CD4-positive, alpha-beta T cell (primary cell): Measurements from ENCODE around the gene ST14. TPM values are rescaled to one million over a fixed set of nuclear protein-coding genes. Genes with fewer than 3 reads are reported as not detected.

Experiments
- ATAC-seq: fragments of 200-7000 bp; cut with Tn5 transposase; one replicate; pipeline ENCODE4 v1.10.0; 2022; ENCODE audit warnings: mild to moderate bottlenecking; ENCODE audit not compliant: poor library complexity
- CTCF ChIA-PET: fragments of 350-600 bp; sonication (Branson Sonifier 250); formaldehyde crosslinking; loops from one replicate; lab custom pipeline; 2021; ENCODE audit warnings: antibody characterized with exemption, inconsistent platforms; lab: Charles Lee
- POLR2A ChIA-PET: fragments of 350-600 bp; sonication (Branson Sonifier 250); formaldehyde crosslinking; loops from one replicate; lab custom pipeline; 2021; ENCODE audit warnings: antibody characterized with exemption, inconsistent platforms; lab: Charles Lee
- DNase-seq, 14 experiments: peaks; one replicate each; pipeline ENCODE4 v3.0.0-alpha.2; 2013 to 2020; ENCODE audit warnings: mixed read lengths in 2 of 14
- H3K27ac ChIP-seq, 2 donors: one replicate each; pipeline versions ENCODE4 v1.5.1 to v1.7.0; 2013; ENCODE audit warnings: low read length in 2 of 2, low read depth in 1 of 2, mild to moderate bottlenecking in 1 of 2
- H3K27me3 ChIP-seq, 2 experiments: 1 replicate in 1 of 2; 2 replicates in 1 of 2; pipeline versions ENCODE4 v1.6.1 to v1.7.0; 2013; ENCODE audit warnings: low read length in 2 of 2, control low read depth in 1 of 2, mild to moderate bottlenecking in 1 of 2, moderate library complexity in 1 of 2; ENCODE audit not compliant: insufficient read depth in 2 of 2, control insufficient read depth in 1 of 2
- H3K36me3 ChIP-seq: one replicate; pipeline ENCODE4 v1.6.1; 2013; ENCODE audit warnings: low read length, control low read depth; ENCODE audit not compliant: insufficient read depth
- H3K4me1 ChIP-seq: one replicate; pipeline ENCODE4 v1.6.1; 2013; ENCODE audit warnings: low read length, control low read depth; ENCODE audit not compliant: insufficient read depth
- H3K4me3 ChIP-seq: one replicate; pipeline ENCODE4 v1.5.1; 2013; ENCODE audit warnings: mild to moderate bottlenecking, low read length, moderate library complexity
- H3K9me3 ChIP-seq, 2 experiments: 1 replicate in 1 of 2; 2 replicates in 1 of 2; pipeline versions ENCODE4 v1.6.1 to v1.7.0; 2013; ENCODE audit warnings: low read length in 2 of 2, mild to moderate bottlenecking in 2 of 2, control low read depth in 1 of 2, moderate library complexity in 1 of 2; ENCODE audit not compliant: control insufficient read depth in 1 of 2, insufficient read depth in 1 of 2
- H3K27ac Mint-ChIP-seq: one replicate; pipeline ENCODE4 v1.8.0; 2020; ENCODE audit warnings: mixed read lengths
- H3K27me3 Mint-ChIP-seq: one replicate; pipeline ENCODE4 v1.8.0; 2021; ENCODE audit warnings: mixed read lengths
- H3K36me3 Mint-ChIP-seq: one replicate; pipeline ENCODE4 v1.8.0; 2021; ENCODE audit warnings: low read depth, mixed read lengths
- H3K4me1 Mint-ChIP-seq: one replicate; pipeline ENCODE4 v1.8.0; 2021; ENCODE audit warnings: low read depth, mixed read lengths
- H3K4me3 Mint-ChIP-seq: one replicate; pipeline ENCODE4 v1.8.0; 2020; ENCODE audit warnings: mild to moderate bottlenecking, mixed read lengths
- H3K9me3 Mint-ChIP-seq: one replicate; pipeline ENCODE4 v1.8.0; 2020; ENCODE audit warnings: mixed read lengths
- CTCF ChIP-seq: fragments of 200-600 bp; IDR thresholded peaks from one replicate; pipeline ENCODE4 v1.8.0; 2022; ENCODE audit warnings: antibody characterized with exemption, mild to moderate bottlenecking
- intact Hi-C, 2 experiments: fragments of 100-400 bp; cut with DNase I in 1 of 2; cut with micrococcal nuclease in 1 of 2; formaldehyde crosslinking; loops; one replicate each; pipeline versions ENCODE4 v1.15.1 to v1.9.0; 2023 to 2025; cut with DNase I, micrococcal nuclease
- total RNA-seq, 174 experiments: library from RNA in 2 of 174; stranded (reverse) in 2 of 174; gene quantifications; one replicate each; pipeline ENCODE4 v1.2.3 and lab custom pipeline; 2021 to 2026

Gene ST14
- total RNA-seq, 2 experiments from 2014 or later = 0.25 to 0.31 TPM

- CTCF ChIA-PET = no interaction called here
- intact Hi-C loops = no loop called here
- H3K27me3 ChIP-seq = no peaks in the 10 kb centered on the region
- TF ChIP-seq CTCF = no peak
- H3K27ac ChIP-seq = no peak overlapping the region
- POLR2A ChIA-PET = no interaction called here
- no peaks in the 10 kb centered on the region for H3K4me1 ChIP-seq
- H3K4me3 ChIP-seq = no peak overlapping the region
- ATAC-seq (no peak), DNase-seq (no peak)
- Mint-ChIP-seq H3K4me3 (no peak overlapping the region), H3K27ac (no peak overlapping the region), H3K27me3 (no peaks in the 10 kb centered on the region), H3K4me1 (no peaks in the 10 kb centered on the region), H3K36me3 (no peaks in the 10 kb centered on the region), H3K9me3 (no peaks in the 10 kb centered on the region)
- no peaks in the 10 kb centered on the region for H3K36me3 ChIP-seq
- H3K9me3 ChIP-seq = no peaks in the 10 kb centered on the region
These were observed 34.9 kb downstream of the ST14 start for GRCh38 chr11:130194241-130195023.

- intact Hi-C loops = no loop called here
- TF ChIP-seq CTCF = no peak
- ATAC-seq (no peak), DNase-seq (no peak)
- Mint-ChIP-seq H3K27me3 (no peaks in the 10 kb centered on the region), H3K27ac (no peak overlapping the region), H3K4me3 (no peak overlapping the region), H3K4me1 (no peaks in the 10 kb centered on the region), H3K36me3 (no peaks in the 10 kb centered on the region), H3K9me3 (no peaks in the 10 kb centered on the region)
- POLR2A ChIA-PET = interaction anchor here (0.5 kb wide), 1 partner anchor 495 kb away, joined by 3 read pairs; no protein-coding TSS in a partner anchor
- Histone ChIP-seq H3K27me3 (no peaks in the 10 kb centered on the region), H3K27ac (no peak overlapping the region), H3K36me3 (no peaks in the 10 kb centered on the region), H3K9me3 (no peaks in the 10 kb centered on the region), H3K4me3 (no peak overlapping the region), H3K4me1 (no peaks in the 10 kb centered on the region)
- CTCF ChIA-PET = no interaction called here
These were observed 37.9 kb downstream of the ST14 start for GRCh38 chr11:130197386-130198035.

- H3K27me3 ChIP-seq = no peaks in the 10 kb centered on the region
- DNase-seq (no peak), ATAC-seq (no peak)
- no peak for TF ChIP-seq CTCF
- ChIA-PET POLR2A (no interaction called here), CTCF (no interaction called here)
- no peaks in the 10 kb centered on the region for H3K9me3 ChIP-seq
- no peaks in the 10 kb centered on the region for H3K27me3 Mint-ChIP-seq
- intact Hi-C loops = no loop called here
- H3K4me1 ChIP-seq = no peaks in the 10 kb centered on the region
- no peak overlapping the region for H3K4me3 ChIP-seq
- no peak overlapping the region for H3K27ac ChIP-seq
- H3K36me3 ChIP-seq = no peaks in the 10 kb centered on the region
- no peaks in the 10 kb centered on the region for H3K36me3 Mint-ChIP-seq
- H3K4me1 Mint-ChIP-seq = no peaks in the 10 kb centered on the region
- H3K27ac Mint-ChIP-seq = no peak overlapping the region
- no peak overlapping the region for H3K4me3 Mint-ChIP-seq
- H3K9me3 Mint-ChIP-seq = no peaks in the 10 kb centered on the region
These were observed 38.7 kb downstream of the ST14 start for GRCh38 chr11:130198292-130198691.
